Kidney capillary endothelial cell (primary cell): Measurements from ENCODE around the gene MAP7.
"Not testable (repeated sequence)": the region's sequence is repeated elsewhere in the genome, so short reads cannot be mapped to it uniquely, and the experiment has no call there.

ENCODE experiments used
- DNase-seq: peaks from one replicate; pipeline ENCODE4 v3.0.0-alpha.2; 2018; ENCODE audit warnings: low spot score

Gene MAP7

DNA sequence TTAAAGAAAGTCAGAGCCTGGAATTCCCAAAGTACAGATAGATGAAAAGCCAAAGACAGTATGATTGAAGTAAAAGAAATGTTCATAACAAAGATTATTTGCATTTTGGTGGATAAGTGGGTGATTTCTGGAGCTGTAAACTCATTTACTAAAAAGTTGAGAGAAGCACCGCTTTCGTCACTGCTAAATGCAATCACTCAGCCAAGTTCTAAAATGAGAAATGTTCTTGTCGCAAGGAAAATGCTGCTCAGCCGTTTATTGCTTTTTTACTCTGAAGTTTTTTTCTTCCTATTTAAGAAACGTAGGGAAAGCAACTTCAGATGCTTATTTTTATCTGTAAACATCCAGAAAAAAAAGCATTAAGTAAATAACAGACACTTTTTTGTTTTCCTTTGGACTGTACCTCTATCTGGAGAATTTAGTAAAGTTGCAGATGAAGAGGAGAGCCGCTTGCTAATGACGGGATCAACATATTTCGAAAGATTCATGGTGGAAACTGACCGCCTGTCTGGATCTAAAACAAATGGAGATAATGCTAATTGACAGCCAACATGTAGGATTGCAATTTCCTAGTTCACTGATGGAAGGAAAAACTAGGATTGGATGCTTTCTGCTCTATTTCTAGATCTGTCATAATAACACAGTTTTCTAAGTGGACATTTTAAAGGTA is 166.8 kb downstream of the MAP7 start:
- no peak for DNase-seq

DNA sequence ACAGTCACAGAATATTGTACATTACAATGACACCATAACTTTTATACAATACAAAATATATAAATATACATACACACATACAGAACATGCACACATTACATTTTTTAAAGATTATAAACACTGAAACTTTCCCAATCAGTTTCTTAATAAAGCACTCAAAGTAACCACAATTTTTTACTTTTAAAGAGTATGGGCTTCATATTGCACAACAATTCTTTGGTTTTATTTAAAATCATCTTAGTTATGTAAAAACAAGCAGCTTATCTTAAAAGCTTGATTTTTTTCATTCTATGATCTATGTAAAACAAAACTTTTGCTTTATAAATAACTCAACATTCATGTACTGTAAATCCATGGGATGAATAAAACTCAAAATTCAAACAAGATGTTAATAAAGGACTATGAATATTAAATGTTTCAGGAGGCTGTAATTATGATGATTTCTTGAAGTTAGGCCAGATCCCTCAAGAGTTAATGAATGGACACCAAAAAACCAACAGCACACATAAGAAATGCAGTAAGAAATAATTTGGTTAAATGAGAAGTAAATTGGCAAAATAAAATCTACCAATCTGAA is 167.5 kb downstream of the MAP7 start:
- no peak for DNase-seq

DNA sequence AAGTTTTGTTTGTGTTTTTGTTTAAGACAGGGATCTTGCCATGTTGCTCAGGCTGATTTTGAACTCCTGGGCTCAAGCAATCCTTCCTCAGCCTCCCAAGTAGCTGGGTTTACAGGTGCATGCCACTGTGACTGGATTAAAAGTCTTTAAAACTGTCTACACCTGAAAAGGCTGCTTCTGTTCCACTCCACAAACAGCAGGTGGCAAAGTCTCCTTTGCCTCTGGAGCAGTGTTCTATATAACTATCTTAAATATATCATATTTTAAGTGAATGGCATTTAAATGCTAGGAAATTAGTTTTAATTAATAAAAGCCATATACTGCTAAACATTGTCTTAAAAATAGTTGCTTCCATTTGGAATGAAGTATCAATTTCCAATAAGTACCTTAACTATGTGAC is 171.3 kb downstream of the MAP7 start:
- no peak for DNase-seq

DNA sequence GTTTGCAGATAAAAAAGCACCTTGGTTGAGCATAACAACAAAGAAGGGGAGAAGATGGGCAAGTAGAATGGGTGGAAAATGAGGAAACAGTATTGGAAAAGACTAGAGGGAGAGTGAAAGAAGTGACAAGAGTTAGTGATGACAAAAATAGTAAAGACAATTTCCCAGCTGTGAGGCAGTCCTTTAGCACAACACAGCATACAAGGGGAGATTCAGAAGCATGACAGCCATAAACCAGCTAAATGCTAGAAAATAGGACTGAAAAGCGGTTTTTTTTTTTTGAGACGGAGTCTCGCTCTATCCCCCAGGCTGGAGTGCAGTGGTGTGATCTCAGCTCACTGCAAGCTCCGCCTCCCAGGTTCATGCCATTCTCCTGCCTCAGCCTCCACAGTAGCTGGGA is 174.4 kb downstream of the MAP7 start:
- DNase-seq = not testable (repeated sequence)

DNA sequence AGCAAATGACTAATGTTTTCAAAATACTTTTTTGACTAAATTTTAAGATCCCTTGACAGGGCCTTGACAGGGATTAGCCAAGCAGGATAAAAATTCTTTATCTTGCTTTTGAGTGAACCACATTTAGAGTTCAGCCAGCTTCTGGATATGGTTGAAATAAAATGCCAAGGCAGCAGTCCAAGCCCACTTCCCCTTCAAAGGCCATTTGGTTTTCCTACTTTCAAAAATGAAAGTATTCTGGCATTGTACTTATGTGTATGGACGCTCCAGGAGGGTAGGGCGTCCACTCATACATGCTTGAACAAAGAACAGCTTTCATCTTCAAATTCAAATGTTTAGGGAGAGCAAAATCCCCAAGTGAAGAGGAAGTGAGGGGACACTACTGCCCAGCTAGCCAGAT is 178.3 kb downstream of the MAP7 start:
- DNase-seq = no peak

DNA sequence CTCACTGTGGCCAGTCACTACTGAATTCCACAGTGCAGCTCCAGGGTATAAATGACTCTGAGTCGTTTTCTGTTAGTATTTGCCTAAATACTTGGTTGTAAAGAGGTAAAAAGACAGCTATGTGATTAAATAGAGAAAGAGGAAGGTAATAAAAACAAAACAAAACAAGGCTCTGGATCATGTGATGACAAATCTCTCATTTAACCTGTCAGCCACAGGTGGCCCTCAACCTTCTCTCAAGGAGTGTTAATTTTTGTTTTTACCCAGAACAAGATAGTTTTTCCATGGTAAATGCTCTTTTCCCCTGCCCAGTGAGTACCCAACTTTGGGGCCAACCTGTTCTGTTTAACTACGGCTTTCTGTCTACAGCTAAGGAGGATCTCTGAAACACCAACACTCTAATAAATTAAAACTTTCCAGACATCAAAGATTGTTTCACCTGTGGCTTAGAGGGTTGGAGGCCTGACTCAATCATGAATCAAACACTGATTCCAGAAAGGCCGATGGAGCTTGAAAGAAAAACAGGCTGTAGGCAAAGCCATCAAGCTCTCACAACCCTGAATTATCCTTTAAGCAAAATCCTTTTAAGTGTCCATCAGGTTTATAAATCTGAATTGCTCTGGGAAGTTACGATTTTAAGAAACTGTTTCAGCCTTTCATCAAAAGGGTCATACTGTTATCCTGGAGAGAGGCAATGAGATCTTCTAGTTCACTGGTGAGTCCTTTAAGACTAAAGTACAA is 179.1 kb downstream of the MAP7 start:
- DNase-seq = no peak

DNA sequence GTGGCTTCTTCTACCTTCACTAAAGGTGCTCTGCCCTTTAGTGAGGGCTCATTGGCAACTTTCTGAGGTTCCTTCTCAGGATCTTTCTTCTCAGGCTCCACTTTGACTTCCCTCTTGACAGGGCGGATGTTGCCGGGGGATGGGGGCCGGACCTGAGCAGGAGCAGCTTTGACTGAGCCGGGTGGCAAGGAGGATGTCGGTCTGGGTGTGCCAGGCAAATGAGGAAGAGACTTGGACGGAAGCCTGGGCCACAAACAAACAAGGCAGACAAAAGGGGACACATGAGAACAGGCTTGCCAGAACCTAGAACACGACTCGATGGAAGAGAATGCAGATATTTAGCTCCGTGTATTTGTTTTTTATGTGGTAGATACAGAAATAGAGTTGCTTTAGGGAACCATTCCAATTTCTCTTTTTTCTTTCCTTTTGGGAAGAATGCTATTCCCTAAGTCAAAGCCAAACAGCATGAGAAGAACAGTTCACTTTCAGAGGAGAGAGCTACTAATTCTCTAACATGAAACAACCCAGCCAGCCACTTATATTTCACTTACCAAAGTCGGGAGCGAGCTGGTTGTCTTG is 184.4 kb downstream of the MAP7 start:
- no peak for DNase-seq

DNA sequence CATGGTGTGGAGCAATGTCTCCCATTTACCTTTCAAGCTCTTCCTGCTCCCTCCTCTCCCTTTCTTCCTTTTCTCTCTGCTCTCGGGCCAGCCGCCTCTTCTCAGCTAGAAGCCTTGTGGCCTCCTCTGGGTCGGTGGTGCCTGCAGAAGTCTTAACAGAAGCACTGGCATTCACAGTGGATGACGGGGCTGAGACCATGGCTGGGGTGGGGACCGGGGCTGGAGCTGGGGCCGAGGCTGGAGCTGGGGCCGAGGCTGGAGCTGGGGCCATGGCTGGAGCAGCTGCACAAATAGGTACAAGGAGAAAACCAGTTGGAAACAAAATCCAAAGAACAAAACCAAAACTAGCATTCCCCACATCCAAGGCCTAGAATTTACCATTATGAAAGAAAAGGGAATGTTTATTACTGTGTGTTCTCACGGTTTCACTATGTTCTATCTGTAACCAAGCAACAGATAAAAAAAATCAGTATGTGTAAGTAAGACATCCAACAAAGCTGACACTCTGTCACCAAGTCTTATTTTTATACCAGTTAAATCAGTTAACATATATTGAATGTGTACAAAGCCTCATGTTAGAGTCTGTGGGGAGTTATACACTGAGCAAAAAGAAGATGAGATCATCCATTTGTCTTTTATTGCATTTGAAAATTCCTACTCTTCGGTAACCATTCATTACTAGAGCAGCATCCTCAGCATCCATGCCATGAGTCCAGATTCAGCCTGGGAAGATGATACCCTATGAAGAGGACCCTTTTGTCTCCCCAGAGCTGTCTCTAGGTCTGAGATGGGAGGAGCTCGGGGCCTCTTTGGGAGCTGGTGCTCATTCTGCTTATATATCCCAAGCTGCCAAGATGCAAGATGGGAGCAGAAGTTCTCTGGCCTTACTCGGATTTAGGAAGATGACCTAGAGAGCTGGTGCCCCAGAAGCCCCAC is 187.5 kb downstream of the MAP7 start:
- DNase-seq = no peak

DNA sequence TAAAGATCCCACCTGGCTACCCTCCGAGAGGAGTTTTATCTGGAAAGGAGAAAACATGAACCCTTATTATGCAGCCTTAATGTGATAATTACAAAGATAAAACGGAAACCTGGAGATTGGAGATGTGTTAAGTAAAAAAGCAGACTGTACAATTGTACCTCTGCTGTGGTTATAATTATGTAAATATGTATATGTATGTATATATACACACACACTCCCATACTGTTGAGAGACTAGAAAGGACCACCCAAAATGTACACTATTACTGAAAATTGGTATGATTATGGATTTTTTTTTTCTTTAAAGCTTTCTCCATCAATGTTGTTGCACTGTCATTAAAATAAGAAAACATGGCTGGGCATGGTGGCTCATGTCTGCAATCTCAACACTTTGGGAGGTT is 188.4 kb downstream of the MAP7 start:
- no peak for DNase-seq

DNA sequence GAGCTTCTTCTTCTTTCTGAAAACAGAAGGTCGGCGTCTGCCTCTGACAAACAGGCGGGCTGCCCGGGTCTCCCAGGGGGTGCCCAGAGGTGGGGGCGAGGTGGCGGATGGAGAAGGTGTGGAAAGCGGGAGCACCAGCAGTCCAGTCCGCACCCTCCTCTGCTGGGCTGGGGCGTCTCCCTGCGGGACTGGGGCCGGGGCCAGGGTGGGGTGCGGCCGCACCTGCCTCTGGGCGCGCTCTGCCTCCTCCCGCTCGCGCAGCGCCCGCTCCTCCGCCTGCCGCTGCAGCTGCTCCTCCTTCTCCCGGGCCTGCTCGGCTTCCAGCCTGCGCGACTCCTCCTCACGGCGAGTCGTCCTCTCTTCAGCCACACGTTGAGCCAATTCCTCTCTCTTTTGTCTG is 189.4 kb downstream of the MAP7 start:
- DNase-seq = no peak

DNA sequence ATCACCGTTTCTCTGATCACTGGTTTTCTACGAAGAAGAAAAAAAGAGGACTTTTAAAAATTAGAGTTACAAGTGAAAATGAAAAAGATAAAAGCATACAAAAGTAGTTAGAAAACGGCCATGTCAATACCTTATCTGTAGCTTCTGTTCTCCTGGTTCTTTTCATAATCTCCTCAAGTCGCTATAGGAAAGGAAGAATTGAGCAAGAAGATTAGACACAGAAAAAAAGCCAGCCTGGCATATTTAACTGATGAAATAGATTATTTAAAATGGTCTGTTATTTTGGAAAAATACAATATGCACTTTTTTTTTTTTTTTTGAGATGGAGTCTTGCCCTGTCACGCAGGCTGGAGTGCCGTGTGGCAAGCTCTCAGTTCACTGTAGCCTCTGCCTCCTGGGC is 190.4 kb downstream of the MAP7 start:
- DNase-seq = no peak

DNA sequence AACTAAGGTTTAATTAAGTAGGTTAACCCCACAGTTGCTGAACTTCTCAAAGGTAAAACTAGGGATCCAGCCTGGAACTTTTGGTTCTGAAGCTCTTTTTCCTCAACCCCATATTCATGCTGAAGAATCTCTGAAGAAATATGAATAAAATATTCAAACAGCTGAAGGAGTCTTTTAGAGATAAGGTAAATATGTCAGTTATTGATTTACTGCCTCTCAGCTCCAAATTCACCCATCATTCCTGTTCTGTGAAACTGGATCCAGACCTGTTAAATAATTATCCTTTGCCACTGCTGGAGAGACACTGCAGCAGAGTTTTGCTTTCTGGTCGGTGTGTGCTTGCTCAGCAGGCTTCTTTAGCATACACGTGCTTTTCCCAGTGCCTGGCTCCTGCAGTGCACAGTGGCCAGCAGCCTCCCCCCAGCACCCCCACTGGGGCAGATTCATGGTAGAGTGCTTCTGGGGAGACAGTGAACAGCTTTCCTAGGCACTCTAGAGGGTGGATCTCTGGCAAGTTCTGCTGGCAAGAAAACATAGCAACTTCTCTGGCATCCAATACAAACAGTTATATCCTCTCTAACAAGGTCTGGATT is 198.6 kb downstream of the MAP7 start:
- DNase-seq = no peak

DNA sequence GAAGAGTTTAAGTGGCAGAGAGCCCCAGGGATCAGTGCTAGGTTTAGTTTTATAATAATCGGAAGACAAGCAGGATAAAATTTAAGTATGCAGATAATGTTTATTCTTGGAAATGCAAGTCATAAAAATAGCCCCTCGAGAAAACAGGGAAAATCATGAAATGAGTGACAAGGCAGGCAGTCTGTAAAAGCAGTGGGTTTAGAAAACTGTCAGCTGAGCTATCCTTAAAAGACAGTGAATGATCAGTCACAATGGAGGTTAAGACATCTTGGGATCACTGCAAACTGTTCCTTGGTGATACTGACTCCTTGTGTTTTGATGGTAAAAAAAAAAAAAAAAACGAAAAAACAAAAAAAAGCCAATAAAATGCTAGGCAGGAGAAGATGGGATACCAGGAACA is 199.3 kb downstream of the MAP7 start:
- no peak for DNase-seq

DNA sequence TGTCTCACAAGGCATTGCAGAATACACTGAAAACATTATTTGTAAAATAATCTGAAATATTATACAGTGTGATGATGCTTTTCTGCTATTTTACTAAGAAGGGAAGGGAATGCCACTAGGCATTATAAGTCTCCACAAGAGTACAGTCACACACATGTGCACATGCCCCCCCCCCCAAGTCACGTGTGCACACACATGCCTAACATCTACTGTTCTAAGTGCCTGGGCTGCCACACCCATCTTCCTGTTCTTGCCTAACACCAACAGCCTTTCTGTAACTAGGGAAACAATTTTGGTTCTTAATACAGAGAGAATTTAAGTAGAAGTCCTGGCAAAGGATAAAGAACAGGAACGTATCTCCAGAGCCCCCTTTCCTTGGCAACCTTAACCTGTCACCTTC is 202.4 kb downstream of the MAP7 start:
- no peak for DNase-seq

DNA sequence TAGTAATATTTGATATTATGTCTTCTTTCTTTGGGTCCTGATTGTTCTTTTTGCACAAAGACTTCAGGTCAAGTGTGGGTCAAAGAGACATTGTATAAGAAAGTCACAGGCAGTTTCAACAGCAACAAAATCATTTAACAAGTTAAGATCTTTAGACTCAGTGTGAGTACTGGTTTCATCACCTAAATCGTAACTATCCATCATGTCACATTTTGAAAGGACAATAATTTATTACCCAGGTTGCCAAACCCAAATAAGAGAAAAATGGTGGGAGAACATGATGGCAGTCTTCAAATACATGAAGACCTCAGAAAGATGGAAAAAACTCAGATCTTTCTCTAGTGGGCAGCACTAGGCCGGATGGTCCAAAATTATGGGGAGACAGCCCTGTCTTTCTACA is 205.1 kb downstream of the MAP7 start:
- no peak for DNase-seq

DNA sequence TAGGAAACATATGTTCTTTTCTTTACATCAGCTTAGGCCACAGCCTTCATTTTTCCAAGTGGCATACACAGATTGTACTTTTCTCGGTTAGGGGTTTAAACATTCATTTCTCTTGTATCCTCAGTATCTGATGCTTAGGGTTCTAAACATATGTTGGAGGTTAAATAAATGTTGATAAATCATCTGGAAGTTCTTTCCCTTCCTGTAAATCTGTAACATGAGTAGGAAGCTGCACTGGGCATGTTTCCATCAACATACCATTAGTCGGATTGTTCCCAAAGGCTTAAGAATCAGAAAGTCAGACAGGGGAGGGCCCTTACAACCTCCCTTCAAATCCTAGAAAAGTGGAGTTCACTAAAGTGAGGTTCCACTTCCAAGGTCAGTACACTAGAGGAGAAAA is 205.8 kb downstream of the MAP7 start:
- no peak for DNase-seq

DNA sequence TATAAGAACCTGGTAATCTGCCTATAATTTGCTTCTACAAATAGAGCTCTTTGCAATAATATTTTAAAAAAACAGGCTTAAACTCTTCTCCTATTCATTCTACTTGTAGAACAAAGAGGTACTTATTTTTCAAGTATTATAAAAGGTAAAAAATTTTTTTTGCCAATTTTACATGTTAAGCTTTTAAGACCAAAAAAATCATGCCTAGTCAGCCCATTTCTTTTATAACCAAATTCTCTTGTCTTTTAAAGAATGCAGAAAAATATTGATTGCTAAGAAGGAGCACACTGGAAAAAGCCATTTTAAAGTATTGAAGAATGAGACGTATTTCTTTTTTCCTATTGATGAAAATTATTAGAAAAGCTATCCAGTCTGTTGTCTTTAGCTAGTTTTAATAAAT is 206.5 kb downstream of the MAP7 start:
- no peak for DNase-seq

DNA sequence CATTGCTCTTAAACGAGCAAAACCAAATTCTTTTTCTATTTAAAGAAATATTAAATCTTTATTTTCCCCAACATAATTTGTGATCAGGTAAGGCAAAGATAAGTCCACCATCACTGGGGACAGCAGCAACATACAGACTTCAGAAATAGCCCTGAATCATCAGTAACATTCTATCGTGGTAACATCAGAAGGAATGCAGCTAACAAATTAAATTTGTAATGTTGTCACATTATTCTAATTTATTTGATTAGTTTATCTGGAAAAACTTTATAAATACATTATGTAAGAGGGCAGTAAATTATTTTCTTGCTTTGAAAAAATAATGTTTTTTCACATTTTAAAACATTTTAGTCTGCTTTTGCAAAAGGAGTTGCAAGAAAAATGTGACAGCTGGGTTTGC is 206.9 kb downstream of the MAP7 start:
- DNase-seq = no peak

DNA sequence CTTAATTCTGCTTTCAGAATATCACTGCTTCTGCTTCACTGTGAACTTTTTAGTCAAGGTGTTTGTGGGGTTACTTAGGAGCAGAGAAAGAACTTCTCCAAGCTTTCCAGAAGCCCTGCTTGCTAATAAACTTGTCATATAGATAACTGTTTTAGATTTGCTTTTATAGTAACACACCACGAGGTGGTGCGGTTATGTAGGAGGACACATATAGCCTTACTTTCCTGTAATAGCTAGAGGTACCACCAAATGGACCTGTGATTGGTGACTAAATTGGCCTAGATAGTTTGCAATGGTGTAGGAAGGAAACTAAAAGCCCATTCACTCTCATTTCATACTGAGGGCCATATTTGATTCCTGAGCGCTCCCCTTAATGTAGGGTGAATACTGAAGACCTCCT is 208.3 kb downstream of the MAP7 start:
- DNase-seq = no peak

DNA sequence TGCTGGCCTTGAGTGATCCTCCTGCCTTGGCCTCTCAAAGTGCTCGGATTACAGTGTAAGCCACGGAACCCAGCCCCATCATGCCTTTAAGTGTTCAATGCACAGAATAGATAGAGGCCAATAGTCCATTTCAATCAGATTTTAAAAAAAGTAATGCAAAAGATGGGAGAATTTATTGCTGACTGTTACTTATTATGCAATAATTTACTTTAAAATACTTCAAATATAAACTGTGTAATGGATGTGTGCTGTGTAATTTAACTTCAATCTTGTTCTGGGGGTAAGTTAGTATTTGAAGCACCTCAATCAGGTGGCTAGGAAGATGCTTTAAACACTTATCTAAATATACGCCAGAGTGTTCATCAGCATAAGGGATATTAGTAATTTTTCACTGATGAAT is 208.9 kb downstream of the MAP7 start:
- no peak for DNase-seq

DNA sequence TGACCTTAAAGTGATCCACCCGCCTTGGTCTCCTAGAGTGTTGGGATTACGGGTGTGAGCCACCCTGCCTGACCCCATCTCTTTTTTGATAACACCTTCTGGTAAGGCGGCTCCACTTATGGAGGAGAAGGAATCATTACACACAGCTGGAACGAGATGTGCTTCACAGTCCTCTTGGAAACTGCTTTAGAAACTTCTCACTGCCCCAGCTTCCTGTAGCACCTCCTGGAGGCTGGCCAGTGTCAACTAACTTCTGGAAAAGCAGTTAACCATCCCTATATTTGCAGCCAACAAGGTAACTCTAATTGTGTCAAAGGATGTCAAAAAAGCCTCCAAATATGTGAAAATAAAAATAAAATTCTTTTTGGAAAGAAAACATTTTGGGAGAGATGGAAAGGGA is 211.7 kb downstream of the MAP7 start:
- DNase-seq = no peak

DNA sequence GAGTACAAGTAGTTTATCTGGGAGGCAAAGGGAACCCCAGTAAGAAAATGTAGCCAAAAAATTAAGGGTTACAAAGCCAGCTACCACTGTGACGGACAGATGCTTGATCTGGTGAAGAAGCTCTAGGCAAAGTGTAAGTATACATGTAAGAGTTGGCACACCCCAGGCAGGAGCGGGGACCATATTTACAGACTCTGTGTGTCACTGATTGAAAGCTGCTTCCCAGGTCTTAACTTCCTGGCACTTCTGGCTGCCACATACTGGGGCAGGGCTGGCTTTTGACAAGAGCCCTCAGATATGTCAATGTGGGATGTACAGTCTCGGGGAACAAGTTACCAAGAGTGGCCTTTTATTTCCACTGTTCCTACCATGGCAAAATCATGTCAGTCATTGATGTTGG is 212.6 kb downstream of the MAP7 start:
- no peak for DNase-seq
